WERI-Rb-1 (cell line): ENCODE results near the gene SPNS3.

Source experiments
- DNase-seq: peaks from one replicate; pipeline ENCODE4 v3.0.0-alpha.2; 2020
- H3K27ac ChIP-seq: fragments of 250-450 bp; sonication (Bioruptor Pico); 2 replicates; pipeline ENCODE4 v1.5.1; 2020; ENCODE audit warnings: mild to moderate bottlenecking, moderate library complexity
- H3K27me3 ChIP-seq: fragments of 250-450 bp; sonication (Bioruptor Pico); 2 replicates; pipeline ENCODE4 v1.5.1; 2021; ENCODE audit warnings: mild to moderate bottlenecking, low read depth, moderate library complexity; ENCODE audit not compliant: insufficient read depth, severe bottlenecking
- H3K36me3 ChIP-seq: fragments of 250-450 bp; sonication (Bioruptor Pico); 2 replicates; pipeline ENCODE4 v1.5.1; 2020; ENCODE audit warnings: mild to moderate bottlenecking, moderate library complexity
- H3K4me3 ChIP-seq: 2 replicates; pipeline ENCODE4 v1.5.1; 2011; ENCODE audit warnings: low read depth, mild to moderate bottlenecking, control low read depth, low read length
- H3K9me3 ChIP-seq: fragments of 250-450 bp; sonication (Bioruptor Pico); 2 replicates; pipeline ENCODE4 v1.5.1; 2021; ENCODE audit warnings: mild to moderate bottlenecking, moderate library complexity; ENCODE audit not compliant: severe bottlenecking
- TF ChIP-seq, protein P1 (sequence below): IDR thresholded peaks from 2 replicates; pipeline ENCODE4 v1.5.1; 2011; ENCODE audit warnings: low read depth, mild to moderate bottlenecking, control low read depth, inconsistent platforms, low read length

The SPNS3 gene

GRCh38 chr17:4490109-4490591, 56.4 kb downstream of the SPNS3 start:
- peak; percentile 87 for DNase-seq

DNA sequence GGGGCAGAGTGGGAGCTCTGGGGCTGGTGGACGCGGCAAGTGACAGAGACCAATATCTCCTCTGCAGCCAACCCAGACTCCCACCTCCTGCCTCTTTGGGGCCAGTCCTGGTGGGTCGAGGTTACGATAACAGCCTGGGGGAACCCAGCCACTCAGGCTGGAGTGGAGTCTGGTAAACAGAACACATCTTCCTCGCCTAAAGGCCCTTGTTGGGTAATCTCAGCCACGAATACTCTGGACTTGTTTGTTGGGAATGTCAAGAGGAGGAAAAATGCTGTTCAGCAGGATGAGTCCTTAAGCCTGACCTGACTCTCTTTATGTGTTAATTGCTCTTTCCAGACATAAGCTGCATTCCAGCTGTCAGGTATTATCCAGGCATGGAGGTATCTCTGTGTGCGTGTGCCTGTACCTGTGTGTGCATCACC, 56.9 kb downstream of the SPNS3 start:
- DNase-seq = peak; percentile 36
- peak overlapping the region; percentile 19; the same call in 1 of the 2 replicates for H3K4me3 ChIP-seq
- no peaks in the 10 kb centered on the region for H3K36me3 ChIP-seq
- H3K27ac ChIP-seq = peak overlapping the region; percentile 89
- TF ChIP-seq, protein P1, sequence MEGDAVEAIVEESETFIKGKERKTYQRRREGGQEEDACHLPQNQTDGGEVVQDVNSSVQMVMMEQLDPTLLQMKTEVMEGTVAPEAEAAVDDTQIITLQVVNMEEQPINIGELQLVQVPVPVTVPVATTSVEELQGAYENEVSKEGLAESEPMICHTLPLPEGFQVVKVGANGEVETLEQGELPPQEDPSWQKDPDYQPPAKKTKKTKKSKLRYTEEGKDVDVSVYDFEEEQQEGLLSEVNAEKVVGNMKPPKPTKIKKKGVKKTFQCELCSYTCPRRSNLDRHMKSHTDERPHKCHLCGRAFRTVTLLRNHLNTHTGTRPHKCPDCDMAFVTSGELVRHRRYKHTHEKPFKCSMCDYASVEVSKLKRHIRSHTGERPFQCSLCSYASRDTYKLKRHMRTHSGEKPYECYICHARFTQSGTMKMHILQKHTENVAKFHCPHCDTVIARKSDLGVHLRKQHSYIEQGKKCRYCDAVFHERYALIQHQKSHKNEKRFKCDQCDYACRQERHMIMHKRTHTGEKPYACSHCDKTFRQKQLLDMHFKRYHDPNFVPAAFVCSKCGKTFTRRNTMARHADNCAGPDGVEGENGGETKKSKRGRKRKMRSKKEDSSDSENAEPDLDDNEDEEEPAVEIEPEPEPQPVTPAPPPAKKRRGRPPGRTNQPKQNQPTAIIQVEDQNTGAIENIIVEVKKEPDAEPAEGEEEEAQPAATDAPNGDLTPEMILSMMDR = no peak
- H3K9me3 ChIP-seq = no peaks in the 10 kb centered on the region
- no peaks in the 10 kb centered on the region for H3K27me3 ChIP-seq

More at GRCh38 chr17:4490109-4490591, 56.4 kb downstream of the SPNS3 start:
- Histone ChIP-seq H3K9me3 (no peaks in the 10 kb centered on the region), H3K36me3 (no peaks in the 10 kb centered on the region), H3K4me3 (peak overlapping the region; percentile 19; the same call in 1 of the 2 replicates), H3K27ac (peak overlapping the region; percentile 89), H3K27me3 (no peaks in the 10 kb centered on the region)
- TF ChIP-seq, protein P1 = no peak

- no peaks in the 10 kb centered on the region for H3K36me3 ChIP-seq
- no peaks in the 10 kb centered on the region for H3K9me3 ChIP-seq
- DNase-seq = no peak
- H3K4me3 ChIP-seq = no peak overlapping the region
- no peaks in the 10 kb centered on the region for H3K27me3 ChIP-seq
- TF ChIP-seq, protein P1 = no peak
- H3K27ac ChIP-seq = no peak overlapping the region
These were observed 59.2 kb downstream of the SPNS3 start for GRCh38 chr17:4492721-4493561.

DNA sequence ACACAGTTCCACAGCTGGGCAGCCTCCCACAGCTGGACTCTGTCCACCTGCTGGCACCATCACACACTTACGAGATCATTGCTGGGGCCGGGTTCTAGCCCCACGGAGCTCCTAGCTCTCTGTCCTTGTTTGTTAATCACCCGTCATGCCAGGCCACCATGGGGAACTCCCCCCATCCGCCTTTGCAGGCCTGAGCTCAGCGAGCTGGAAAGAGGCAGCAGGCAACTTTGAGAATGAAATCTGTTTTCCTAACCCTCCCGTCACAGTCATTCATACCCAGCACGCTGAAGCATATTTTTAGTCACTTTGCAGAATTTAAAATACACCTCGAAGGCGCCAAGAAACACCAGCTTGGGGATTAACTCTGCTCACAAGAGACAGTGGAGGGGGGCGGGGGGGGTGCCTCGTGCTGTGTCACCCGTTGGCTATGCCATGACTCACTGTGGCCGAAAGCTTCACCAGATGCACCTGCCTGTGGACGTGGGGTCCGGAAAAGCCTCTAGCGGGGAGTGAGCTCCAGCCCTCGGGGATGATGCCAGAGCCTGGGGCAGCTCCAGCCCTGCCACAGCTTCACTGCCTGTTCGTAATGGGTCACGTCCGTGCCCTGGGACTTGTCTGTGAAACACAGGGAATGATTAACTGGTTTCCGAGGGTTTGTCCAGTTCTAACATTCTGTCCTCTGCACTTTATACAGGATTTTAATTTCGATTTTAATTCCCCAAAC, 63.5 kb downstream of the SPNS3 start:
- H3K27ac ChIP-seq = peak overlapping the region; percentile 54
- DNase-seq = peak; percentile 50
- H3K9me3 ChIP-seq = no peaks in the 10 kb centered on the region
- H3K36me3 ChIP-seq = no peaks in the 10 kb centered on the region
- H3K27me3 ChIP-seq = no peaks in the 10 kb centered on the region
- TF ChIP-seq, protein P1 = no peak
- H3K4me3 ChIP-seq = no peak overlapping the region

- H3K36me3 ChIP-seq = no peaks in the 10 kb centered on the region
- TF ChIP-seq, protein P1 = no peak
- DNase-seq = peak; percentile 73
- H3K4me3 ChIP-seq = peak within 1 kb of the TSS; percentile 67
- H3K27me3 ChIP-seq = no peaks in the 10 kb centered on the region
- peak within 1 kb of the TSS; percentile 54 for H3K27ac ChIP-seq
- H3K9me3 ChIP-seq = no peaks in the 10 kb centered on the region
These were observed 65.0 kb downstream of the SPNS3 start, which contains the start of gene SPNS2 for GRCh38 chr17:4498461-4499397. Gene SPNS2, plus strand, starts transcription at chr17:4498881. Its CDS starts 167 bp downstream, at chr17:4499048.
